HEK293 (cell line): Measurements from ENCODE around the gene SLC4A11.

Source experiments
- CTCF ChIP-seq: fragments of 450-650 bp; formaldehyde crosslinking; IDR thresholded peaks from 2 replicates; pipeline ENCODE4 v1.5.1; 2016; ENCODE audit warnings: missing biosample characterization, missing genetic modification characterization
- HOXA7 ChIP-seq: sonication (generic); formaldehyde crosslinking; IDR thresholded peaks from 2 replicates; pipeline ENCODE4 v1.8.1; 2022; ENCODE audit warnings: missing genetic modification reagents, borderline replicate concordance

- no peak for TF ChIP-seq CTCF (tag by site-specific recombination)
- no peak for TF ChIP-seq HOXA7 (CRISPR knock-in tag)
Measured at GRCh38 chr20:3227936-3228749, 10.8 kb downstream of the SLC4A11 start.
